Activated B cell treated with CpG ODN at 0.5 μM for 24 hours (primary cell): Measurements from ENCODE around the gene THSD7A. TPM values are rescaled to one million over a fixed set of nuclear protein-coding genes. Genes with fewer than 3 reads are reported as not detected.

Experiments used
- ATAC-seq: fragments of 200-7000 bp; cut with Tn5 transposase; one replicate; pipeline ENCODE4 v1.10.0; 2021; ENCODE audit warnings: low read depth, mild to moderate bottlenecking, moderate library complexity
- CTCF ChIA-PET: fragments of 350-600 bp; sonication (Branson Sonifier 250); formaldehyde crosslinking; loops from one replicate; lab custom pipeline; 2021; ENCODE audit warnings: antibody characterized with exemption; lab: Charles Lee
- POLR2A ChIA-PET: fragments of 350-600 bp; sonication (Branson Sonifier 250); formaldehyde crosslinking; loops from one replicate; lab custom pipeline; 2021; ENCODE audit warnings: antibody characterized with exemption; lab: Charles Lee
- DNase-seq: peaks from one replicate; pipeline ENCODE4 v3.0.0; 2022
- H3K27ac Mint-ChIP-seq: one replicate; pipeline ENCODE4 v1.8.0; 2020; ENCODE audit warnings: mixed read lengths
- H3K27me3 Mint-ChIP-seq: one replicate; pipeline ENCODE4 v1.8.0; 2021; ENCODE audit warnings: mixed read lengths
- H3K36me3 Mint-ChIP-seq: one replicate; pipeline ENCODE4 v1.8.0; 2021; ENCODE audit warnings: low read depth, mixed read lengths
- H3K4me1 Mint-ChIP-seq: one replicate; pipeline ENCODE4 v1.8.0; 2021; ENCODE audit warnings: mixed read lengths
- H3K4me3 Mint-ChIP-seq: one replicate; pipeline ENCODE4 v1.8.0; 2020; ENCODE audit warnings: mild to moderate bottlenecking, mixed read lengths
- H3K9me3 Mint-ChIP-seq: one replicate; pipeline ENCODE4 v1.8.0; 2020; ENCODE audit warnings: mixed read lengths
- intact Hi-C: fragments of 100-400 bp; cut with micrococcal nuclease; formaldehyde crosslinking; loops from one replicate; pipeline ENCODE4 v1.15.1; 2024
- total RNA-seq: library from RNA; stranded (reverse); gene quantifications from 2 replicates; pipeline ENCODE4 v1.2.3, GENCODE V29; 2022
- TF ChIP-seq, protein P1 (sequence below): fragments of 200-600 bp; IDR thresholded peaks from one replicate; pipeline ENCODE4 v1.8.0; 2022; ENCODE audit warnings: antibody characterized with exemption, mild to moderate bottlenecking

The THSD7A gene
- total RNA-seq, 1 donor from 2014 or later, result not detected

DNA sequence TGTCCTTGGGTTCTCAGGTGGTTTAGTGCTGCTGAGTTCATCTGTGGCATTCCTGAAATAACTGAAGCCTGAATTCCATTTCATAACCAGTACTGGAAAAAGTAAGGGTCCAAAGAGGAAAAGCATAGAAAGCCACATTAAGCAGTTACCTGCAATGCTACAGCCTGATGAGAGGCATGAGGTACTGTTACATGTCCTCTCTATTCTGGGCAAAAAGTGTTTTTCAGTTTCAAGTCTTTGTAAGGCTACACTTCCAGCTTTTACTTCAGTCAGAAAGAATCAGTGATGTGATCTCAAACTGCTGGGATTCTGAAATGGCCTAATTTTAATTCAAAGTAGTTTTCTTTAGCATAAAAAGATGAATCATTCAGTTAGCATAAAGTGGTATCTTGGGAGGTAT lies 488.9 kb downstream of the THSD7A start:
- ATAC-seq (no peak), DNase-seq (no peak)
- peaks cover 3% of the 10 kb centered on the region for H3K27me3 Mint-ChIP-seq
- intact Hi-C loops, result loop anchor here (10.0 kb wide), 2 partner anchors 398 to 448 kb away; a partner anchor contains a TSS
- H3K36me3 Mint-ChIP-seq, result no peaks in the 10 kb centered on the region
- CTCF ChIA-PET, result interaction anchor here (1.1 to 1.5 kb wide), 2 partner anchors 13 to 980 kb away, joined by 3 to 4 read pairs; no protein-coding TSS in a partner anchor
- POLR2A ChIA-PET, result no interaction called here
- H3K27ac Mint-ChIP-seq, result no peak overlapping the region
- no peak overlapping the region for H3K4me3 Mint-ChIP-seq
- TF ChIP-seq, protein P1, sequence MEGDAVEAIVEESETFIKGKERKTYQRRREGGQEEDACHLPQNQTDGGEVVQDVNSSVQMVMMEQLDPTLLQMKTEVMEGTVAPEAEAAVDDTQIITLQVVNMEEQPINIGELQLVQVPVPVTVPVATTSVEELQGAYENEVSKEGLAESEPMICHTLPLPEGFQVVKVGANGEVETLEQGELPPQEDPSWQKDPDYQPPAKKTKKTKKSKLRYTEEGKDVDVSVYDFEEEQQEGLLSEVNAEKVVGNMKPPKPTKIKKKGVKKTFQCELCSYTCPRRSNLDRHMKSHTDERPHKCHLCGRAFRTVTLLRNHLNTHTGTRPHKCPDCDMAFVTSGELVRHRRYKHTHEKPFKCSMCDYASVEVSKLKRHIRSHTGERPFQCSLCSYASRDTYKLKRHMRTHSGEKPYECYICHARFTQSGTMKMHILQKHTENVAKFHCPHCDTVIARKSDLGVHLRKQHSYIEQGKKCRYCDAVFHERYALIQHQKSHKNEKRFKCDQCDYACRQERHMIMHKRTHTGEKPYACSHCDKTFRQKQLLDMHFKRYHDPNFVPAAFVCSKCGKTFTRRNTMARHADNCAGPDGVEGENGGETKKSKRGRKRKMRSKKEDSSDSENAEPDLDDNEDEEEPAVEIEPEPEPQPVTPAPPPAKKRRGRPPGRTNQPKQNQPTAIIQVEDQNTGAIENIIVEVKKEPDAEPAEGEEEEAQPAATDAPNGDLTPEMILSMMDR, result no peak
- H3K4me1 Mint-ChIP-seq, result no peaks in the 10 kb centered on the region
- H3K9me3 Mint-ChIP-seq, result no peaks in the 10 kb centered on the region

DNA sequence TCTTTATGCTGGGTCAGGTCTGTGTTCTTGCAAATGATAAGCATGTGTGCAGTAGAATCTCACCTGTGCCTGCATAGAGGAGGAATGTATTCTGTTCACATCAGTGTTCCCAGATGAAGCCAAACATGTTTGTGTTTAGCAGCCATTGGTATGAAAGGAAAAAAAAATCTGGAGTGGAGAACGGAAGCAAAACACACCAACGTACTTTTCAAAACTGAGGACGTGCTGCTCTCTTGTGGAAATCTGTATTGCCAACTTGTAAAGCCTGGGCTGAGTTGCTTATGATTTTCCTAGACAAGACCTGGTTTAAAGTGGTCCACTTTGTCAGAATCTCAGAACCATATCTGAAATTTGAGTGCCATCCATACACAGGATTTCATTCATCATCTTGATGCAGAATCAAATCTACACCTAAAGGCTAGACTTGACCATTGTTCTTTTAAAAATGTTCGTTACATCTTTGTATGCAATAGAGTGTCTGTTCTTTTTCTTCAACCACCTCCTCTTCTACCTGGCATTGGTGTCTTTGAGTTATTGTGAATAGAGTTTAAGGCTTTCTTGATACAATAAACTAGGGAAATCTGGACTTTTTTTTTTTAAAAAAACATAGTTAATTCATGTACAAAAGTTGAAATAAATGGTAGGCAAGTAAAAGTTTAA lies 490.6 kb downstream of the THSD7A start:
- no peaks in the 10 kb centered on the region for H3K36me3 Mint-ChIP-seq
- DNase-seq (no peak), ATAC-seq (no peak)
- H3K4me3 Mint-ChIP-seq, result no peak overlapping the region
- H3K27me3 Mint-ChIP-seq, result peaks cover 3% of the 10 kb centered on the region
- H3K27ac Mint-ChIP-seq, result no peak overlapping the region
- H3K9me3 Mint-ChIP-seq, result no peaks in the 10 kb centered on the region
- TF ChIP-seq, protein P1, result no peak
- H3K4me1 Mint-ChIP-seq, result no peaks in the 10 kb centered on the region
- intact Hi-C loops, result loop anchor here (10.0 kb wide), 2 partner anchors 397 to 447 kb away; a partner anchor contains a TSS
- POLR2A ChIA-PET, result no interaction called here
- CTCF ChIA-PET, result no interaction called here

DNA sequence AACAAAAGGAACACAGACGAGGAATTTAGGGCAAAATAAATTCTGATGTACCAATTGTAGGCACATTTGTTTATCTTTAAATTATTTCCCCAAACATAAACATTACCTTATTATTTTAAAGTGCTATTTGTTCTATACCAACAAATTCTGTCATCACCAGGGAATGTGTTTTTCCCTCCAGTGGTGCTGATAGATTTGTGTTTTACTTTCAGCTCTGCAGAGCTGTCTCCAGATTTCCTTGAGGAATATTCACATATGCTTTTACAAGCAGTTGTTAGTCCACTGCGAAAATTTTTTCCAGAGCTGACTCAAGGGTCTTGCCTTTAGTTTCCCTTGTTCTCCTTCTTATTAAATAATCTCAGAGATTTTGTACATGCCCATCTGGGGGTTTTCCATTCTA lies 495.6 kb downstream of the THSD7A start:
- ChIA-PET CTCF (no interaction called here), POLR2A (no interaction called here)
- no peak overlapping the region for H3K4me3 Mint-ChIP-seq
- TF ChIP-seq, protein P1, result no peak
- no peaks in the 10 kb centered on the region for H3K36me3 Mint-ChIP-seq
- peaks cover 4% of the 10 kb centered on the region for H3K9me3 Mint-ChIP-seq
- H3K4me1 Mint-ChIP-seq, result no peaks in the 10 kb centered on the region
- intact Hi-C loops, result no loop called here
- H3K27ac Mint-ChIP-seq, result no peak overlapping the region
- DNase-seq (no peak), ATAC-seq (no peak)
- H3K27me3 Mint-ChIP-seq, result peaks cover 3% of the 10 kb centered on the region

DNA sequence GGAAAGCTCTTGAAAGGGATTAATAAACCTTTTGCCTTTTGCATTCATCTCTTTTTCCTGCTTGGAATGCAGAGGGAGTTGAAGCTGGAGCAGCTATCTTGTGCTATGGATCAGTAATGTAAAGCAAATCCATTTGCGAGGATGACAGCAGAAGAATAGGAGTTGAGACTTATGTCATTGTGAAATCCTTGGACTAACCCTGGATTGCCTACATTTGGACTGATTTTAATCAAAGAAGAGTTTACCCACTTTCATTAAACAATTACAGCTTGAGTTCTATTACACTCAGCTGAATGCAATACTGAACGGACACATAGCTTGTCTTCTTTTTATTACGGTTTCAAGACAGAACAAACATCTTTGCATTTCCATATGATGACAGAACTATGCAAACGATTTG lies 496.1 kb downstream of the THSD7A start:
- intact Hi-C loops, result no loop called here
- Mint-ChIP-seq H3K4me3 (no peak overlapping the region), H3K36me3 (no peaks in the 10 kb centered on the region), H3K4me1 (no peaks in the 10 kb centered on the region), H3K27ac (no peak overlapping the region), H3K9me3 (peaks cover 4% of the 10 kb centered on the region), H3K27me3 (peaks cover 3% of the 10 kb centered on the region)
- ATAC-seq, result no peak
- POLR2A ChIA-PET, result no interaction called here
- DNase-seq, result no peak
- CTCF ChIA-PET, result no interaction called here
- TF ChIP-seq, protein P1, result no peak

DNA sequence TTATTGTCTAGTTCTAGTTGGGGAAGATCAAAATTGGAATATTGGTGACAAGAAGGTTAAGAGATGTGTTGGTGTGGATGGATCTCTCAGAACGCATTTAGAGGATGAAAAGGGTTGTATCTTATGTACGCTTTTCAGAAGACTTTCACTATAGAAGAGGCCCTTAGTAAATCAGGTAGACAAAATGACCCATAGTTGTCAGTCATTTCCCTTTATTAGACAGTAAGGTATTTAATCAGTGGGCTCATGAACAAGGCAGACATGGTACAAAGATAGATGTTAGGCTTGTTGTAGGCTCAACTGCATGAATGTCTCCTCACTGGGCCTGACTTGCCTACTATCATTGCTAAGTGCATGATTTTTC lies 499.2 kb downstream of the THSD7A start:
- H3K27ac Mint-ChIP-seq, result no peak overlapping the region
- H3K4me3 Mint-ChIP-seq, result no peak overlapping the region
- no peaks in the 10 kb centered on the region for H3K27me3 Mint-ChIP-seq
- no peaks in the 10 kb centered on the region for H3K4me1 Mint-ChIP-seq
- DNase-seq (no peak), ATAC-seq (no peak)
- no peaks in the 10 kb centered on the region for H3K36me3 Mint-ChIP-seq
- intact Hi-C loops, result no loop called here
- TF ChIP-seq, protein P1, result no peak
- H3K9me3 Mint-ChIP-seq, result peaks cover 4% of the 10 kb centered on the region
- POLR2A ChIA-PET, result no interaction called here
- CTCF ChIA-PET, result no interaction called here
